Gastrocnemius medialis (tissue), 4 donors: ENCODE data around the gene ZC3H6. TPM values are rescaled to one million over a fixed set of nuclear protein-coding genes. Genes with fewer than 3 reads are reported as not detected.

Experiments
- ATAC-seq, 2 donors: fragments of 150-250 bp; one replicate each; pipeline ENCODE4 v1.9.1; 2016
- DNase-seq, 2 donors: peaks; one replicate each; pipeline ENCODE4 v3.0.0-alpha.2; 2019
- H3K27ac ChIP-seq, 4 donors: fragments of 200-600 bp; sonication (generic); 1 replicate in 1 of 4; 2 replicates in 3 of 4; pipeline ENCODE4 v1.5.1; 2016 to 2018; ENCODE audit warnings: mild to moderate bottlenecking in 2 of 4, moderate library complexity in 1 of 4
- H3K27me3 ChIP-seq, 3 donors: fragments of 200-600 bp; sonication (generic) in 2 of 3; 1 replicate in 1 of 3; 2 replicates in 2 of 3; pipeline versions ENCODE4 v1.5.1 to v1.6.0; 2016 to 2019; ENCODE audit warnings: mild to moderate bottlenecking in 1 of 3, moderate library complexity in 1 of 3
- H3K36me3 ChIP-seq, 2 donors: fragments of 200-600 bp; sonication (generic) in 1 of 2; one replicate each; pipeline ENCODE4 v1.5.1; 2017 to 2018
- H3K4me1 ChIP-seq, 2 donors: fragments of 200-600 bp; sonication (generic) in 1 of 2; one replicate each; pipeline ENCODE4 v1.5.1; 2016 to 2017; ENCODE audit warnings: mild to moderate bottlenecking in 2 of 2
- H3K4me3 ChIP-seq, 4 donors: fragments of 200-600 bp; sonication (generic) in 3 of 4; 1 replicate in 1 of 4; 2 replicates in 3 of 4; pipeline ENCODE4 v1.5.1; 2016 to 2019; ENCODE audit warnings: mild to moderate bottlenecking in 2 of 4
- H3K9me3 ChIP-seq, 3 donors: fragments of 200-600 bp; sonication (generic) in 2 of 3; 1 replicate in 1 of 3; 2 replicates in 2 of 3; pipeline ENCODE4 v1.5.1; 2016 to 2019
- CTCF ChIP-seq, 5 experiments: fragments of 450-650 bp in 3 of 5; fragments of 200-600 bp in 2 of 5; sonication (generic) in 2 of 5; IDR thresholded peaks in 4 of 5; conservative IDR thresholded peaks in 1 of 5; 1 replicate in 4 of 5; 2 replicates in 1 of 5; pipeline ENCODE4 v1.5.1; 2016 to 2019; ENCODE audit warnings: antibody characterized with exemption in 5 of 5, mild to moderate bottlenecking in 3 of 5, moderate library complexity in 3 of 5
- POLR2A ChIP-seq, 2 donors: fragments of 450-650 bp; IDR thresholded peaks; one replicate each; pipeline ENCODE4 v1.6.1; 2017; ENCODE audit warnings: antibody characterized with exemption in 2 of 2, mild to moderate bottlenecking in 2 of 2, moderate library complexity in 2 of 2
- in situ Hi-C, 4 donors: fragments of 200-750 bp; cut with MboI; loops; one replicate each; pipeline versions ENCODE4 v1.15.0 to v1.8.0; 2017; ENCODE audit warnings: low sequenced_read_pairs in 4 of 4
- intact Hi-C: fragments of 100-400 bp; cut with DNase I; formaldehyde crosslinking; loops from one replicate; pipeline ENCODE4 v1.15.1; 2023; ENCODE audit warnings: low total_unique reads
- total RNA-seq, 4 donors: library from RNA; depleted of rRNA; stranded (reverse); fragments of >200 nt; gene quantifications; one replicate each; pipeline versions ENCODE4 v1.1.0 to v1.2.3, GENCODE V29; 2016

The ZC3H6 gene
- total RNA-seq, 4 donors from 2014 or later = 6.3 to 15.1 (median 9.9) TPM

- no peak for DNase-seq
- no peak for ATAC-seq
- H3K9me3 ChIP-seq = no peaks in the 10 kb centered on the region
- intact Hi-C loops (loop anchor here (5.0 kb wide), 1 partner anchor 55 kb away; the partner anchor contains the start of gene ZC3H8), in situ Hi-C loops (no loop called here)
- no peak overlapping the region for H3K4me3 ChIP-seq
- TF ChIP-seq POLR2A (IDR thresholded peaks at IDR 0.05) (no peak), CTCF (IDR thresholded peaks at IDR 0.05 in 4 of 5, conservative IDR thresholded peaks at IDR 0.05 in 1 of 5) (no peak)
- H3K4me1 ChIP-seq = no peaks in the 10 kb centered on the region
- H3K27ac ChIP-seq = peak overlapping the region in 2 of 4 donors; percentile 24 to 45
- peaks cover 0 to 30% of the 10 kb centered on the region in 2 donors for H3K36me3 ChIP-seq
- no peaks in the 10 kb centered on the region for H3K27me3 ChIP-seq
Measured at GRCh38 chr2:112311932-112312331, 36.5 kb downstream of the ZC3H6 start.

- Histone ChIP-seq H3K36me3 (peaks cover 0 to 31% of the 10 kb centered on the region in 2 donors), H3K27me3 (no peaks in the 10 kb centered on the region), H3K4me3 (no peak overlapping the region), H3K9me3 (no peaks in the 10 kb centered on the region), H3K4me1 (no peaks in the 10 kb centered on the region), H3K27ac (peak overlapping the region; percentile 11 to 55 (median 34))
- intact Hi-C loops (loop anchor here (5.0 kb wide), 1 partner anchor 56 kb away; the partner anchor contains the start of gene ZC3H8), in situ Hi-C loops (no loop called here)
- DNase-seq (no peak), ATAC-seq (peak; percentile 70 to 96)
- TF ChIP-seq POLR2A (IDR thresholded peaks at IDR 0.05) = no peak
- no peak for TF ChIP-seq CTCF (IDR thresholded peaks at IDR 0.05 in 4 of 5, conservative IDR thresholded peaks at IDR 0.05 in 1 of 5)
Measured at GRCh38 chr2:112312821-112313220, 37.4 kb downstream of the ZC3H6 start.

- H3K9me3 ChIP-seq = no peaks in the 10 kb centered on the region
- no peak for TF ChIP-seq CTCF (IDR thresholded peaks at IDR 0.05 in 4 of 5, conservative IDR thresholded peaks at IDR 0.05 in 1 of 5)
- TF ChIP-seq POLR2A (IDR thresholded peaks at IDR 0.05) = no peak
- no peak overlapping the region for H3K27ac ChIP-seq
- H3K27me3 ChIP-seq = no peaks in the 10 kb centered on the region
- peaks cover 0 to 32% of the 10 kb centered on the region in 2 donors for H3K36me3 ChIP-seq
- no peaks in the 10 kb centered on the region for H3K4me1 ChIP-seq
- DNase-seq = no peak
- H3K4me3 ChIP-seq = no peak overlapping the region
- in situ Hi-C loops (no loop called here), intact Hi-C loops (loop anchor here (5.0 kb wide), 1 partner anchor 58 kb away; the partner anchor contains the start of gene ZC3H8)
- no peak for ATAC-seq
Measured at GRCh38 chr2:112314856-112315255, 39.5 kb downstream of the ZC3H6 start.

GRCh38 chr2:112317303-112318158 is 42.1 kb downstream of the ZC3H6 start:
- in situ Hi-C loops = no loop called here
- no peaks in the 10 kb centered on the region for H3K4me1 ChIP-seq
- no peak overlapping the region for H3K27ac ChIP-seq
- ATAC-seq (no peak), DNase-seq (no peak)
- intact Hi-C loops = no loop called here
- H3K9me3 ChIP-seq = no peaks in the 10 kb centered on the region
- no peaks in the 10 kb centered on the region for H3K27me3 ChIP-seq
- TF ChIP-seq CTCF (IDR thresholded peaks at IDR 0.05 in 4 of 5, conservative IDR thresholded peaks at IDR 0.05 in 1 of 5) = no peak
- TF ChIP-seq POLR2A (IDR thresholded peaks at IDR 0.05) = no peak
- no peak overlapping the region for H3K4me3 ChIP-seq
- peaks cover 0 to 19% of the 10 kb centered on the region in 2 donors for H3K36me3 ChIP-seq
